GM12892 (cell line): Measurements from ENCODE around the gene REPS2.

ENCODE experiments used
- POLR2A ChIP-seq: IDR thresholded peaks from 2 replicates; pipeline ENCODE4 v1.6.1; 2011; ENCODE audit warnings: low read depth, low read length, control low read depth
- POLR2AphosphoS5 ChIP-seq: IDR thresholded peaks from 2 replicates; pipeline ENCODE4 v1.6.1; 2011; ENCODE audit warnings: low read depth, low read length, control low read depth

GRCh38 chrX:17027931-17028330 is 81.5 kb downstream of the REPS2 start:
- TF ChIP-seq POLR2A (no peak), POLR2AphosphoS5 (no peak)
